Neural cell (in vitro differentiated cells): Measurements from ENCODE around the gene RFX2. TPM values are rescaled to one million over a fixed set of nuclear protein-coding genes. Genes with fewer than 3 reads are reported as not detected.

Experiments
- H2AFZ ChIP-seq: fragments of 200-600, 300-800 bp; sonication (generic), shearing (Covaris generic); 2 replicates; pipeline ENCODE4 v1.6.0; 2014; ENCODE audit warnings: low read depth, mild to moderate bottlenecking, antibody characterized with exemption, low read length, moderate library complexity
- H3F3A ChIP-seq: fragments of 200-600 bp; shearing (Covaris generic); 2 replicates; pipeline ENCODE4 v1.6.1; 2016; ENCODE audit warnings: mild to moderate bottlenecking, moderate library complexity, mixed read lengths, antibody characterized with exemption, low read length; ENCODE audit not compliant: insufficient read depth, poor library complexity, severe bottlenecking
- H3K27ac ChIP-seq: fragments of 200-600, 300-800 bp; sonication (generic), shearing (Covaris generic); 2 replicates; pipeline ENCODE4 v1.5.1; 2014; ENCODE audit warnings: mild to moderate bottlenecking, low read length, moderate library complexity
- H3K27me3 ChIP-seq: fragments of 300-800, 200-600 bp; sonication (generic), shearing (Covaris generic); 2 replicates; pipeline ENCODE4 v1.6.0; 2014; ENCODE audit warnings: mild to moderate bottlenecking, low read depth, low read length, moderate library complexity; ENCODE audit not compliant: insufficient read depth
- H3K36me3 ChIP-seq: fragments of 300-800, 200-600 bp; sonication (generic), shearing (Covaris generic); 2 replicates; pipeline ENCODE4 v1.5.1; 2014; ENCODE audit warnings: mild to moderate bottlenecking, antibody characterized with exemption, low read length, moderate library complexity; ENCODE audit not compliant: insufficient read depth
- H3K4me2 ChIP-seq: fragments of 300-800, 200-600 bp; sonication (generic), shearing (Covaris generic); 2 replicates; pipeline ENCODE4 v1.6.0; 2014; ENCODE audit warnings: mild to moderate bottlenecking, low read length
- H3K4me3 ChIP-seq: fragments of 300-800, 200-600 bp; sonication (generic), shearing (Covaris generic); 2 replicates; pipeline ENCODE4 v1.5.1; 2014; ENCODE audit warnings: mild to moderate bottlenecking, low read length, moderate library complexity
- H3K79me2 ChIP-seq: fragments of 200-600 bp; shearing (Covaris generic); replicated peaks from 2 replicates; pipeline ENCODE4 v1.6.0; 2014; ENCODE audit warnings: mild to moderate bottlenecking, low read length, moderate library complexity; ENCODE audit not compliant: insufficient read depth
- H3K9ac ChIP-seq: fragments of 300-800, 200-600 bp; sonication (generic), shearing (Covaris generic); 2 replicates; pipeline ENCODE4 v1.6.1; 2016; ENCODE audit warnings: mild to moderate bottlenecking, low read length, mixed read lengths
- H3K9me2 ChIP-seq: fragments of 200-600 bp; shearing (Covaris generic); 2 replicates; pipeline ENCODE4 v1.6.1; 2016; ENCODE audit warnings: mild to moderate bottlenecking, low read length, mixed read lengths; ENCODE audit not compliant: insufficient read depth
- H3K9me3 ChIP-seq: fragments of 200-600, 300-800 bp; sonication (generic), shearing (Covaris generic); 2 replicates; pipeline ENCODE4 v1.6.1; 2016; ENCODE audit warnings: mild to moderate bottlenecking, mixed run types, low read length, moderate library complexity, mixed read lengths
- H4K20me1 ChIP-seq: fragments of 200-600 bp; shearing (Covaris generic); 2 replicates; pipeline ENCODE4 v1.6.1; 2016; ENCODE audit warnings: mild to moderate bottlenecking, mixed run types; ENCODE audit not compliant: insufficient read depth
- EP300 ChIP-seq: fragments of 450-650 bp; conservative IDR thresholded peaks from 2 replicates; pipeline ENCODE4 v1.6.1; 2014; ENCODE audit warnings: antibody characterized with exemption, mild to moderate bottlenecking, moderate library complexity; ENCODE audit not compliant: poor library complexity, severe bottlenecking
- EZH2 ChIP-seq: fragments of 200-600, 300-800 bp; shearing (Covaris generic), sonication (generic); IDR thresholded peaks from 2 replicates; pipeline ENCODE4 v1.6.1; 2014; ENCODE audit warnings: antibody characterized with exemption, low read length, borderline replicate concordance, mild to moderate bottlenecking; ENCODE audit not compliant: insufficient read depth, poor library complexity, severe bottlenecking
- MXI1 ChIP-seq: fragments of 450-650 bp; conservative IDR thresholded peaks from 2 replicates; pipeline ENCODE4 v1.6.1; 2014; ENCODE audit warnings: antibody characterized with exemption, mild to moderate bottlenecking; ENCODE audit not compliant: poor library complexity, severe bottlenecking
- POLR2AphosphoS5 ChIP-seq: IDR thresholded peaks from 2 replicates; pipeline ENCODE4 v1.6.1; 2012
- RAD21 ChIP-seq: fragments of 450-650 bp; conservative IDR thresholded peaks from 2 replicates; pipeline ENCODE4 v1.6.1; 2014; ENCODE audit warnings: antibody characterized with exemption, mild to moderate bottlenecking, moderate library complexity
- REST ChIP-seq: IDR thresholded peaks from 2 replicates; pipeline ENCODE4 v1.6.1; 2012; ENCODE audit warnings: borderline replicate concordance
- SMC3 ChIP-seq: fragments of 450-650 bp; conservative IDR thresholded peaks from 2 replicates; pipeline ENCODE4 v1.6.1; 2014; ENCODE audit warnings: antibody characterized with exemption, mild to moderate bottlenecking, moderate library complexity; ENCODE audit not compliant: poor library complexity
- TAF1 ChIP-seq: IDR thresholded peaks from 2 replicates; pipeline ENCODE4 v1.6.1; 2012; ENCODE audit warnings: low read depth
- polyA plus RNA-seq: library from polyadenylated mRNA; depleted of rRNA; stranded (reverse); fragments of >200 nt; gene quantifications from 2 replicates; pipeline ENCODE4 v1.2.3, GENCODE V29; 2014
- TF ChIP-seq, protein P1 (sequence below): fragments of 450-650 bp; IDR thresholded peaks from 2 replicates; pipeline ENCODE4 v1.5.1; 2014; ENCODE audit warnings: antibody characterized with exemption, mild to moderate bottlenecking, moderate library complexity; ENCODE audit not compliant: poor library complexity, severe bottlenecking

The RFX2 gene
- polyA plus RNA-seq, 1 donor from 2014 or later: 0.69 TPM

- no peak overlapping the region for H3K4me2 ChIP-seq
- no peak overlapping the region for H3K9ac ChIP-seq
- H3F3A ChIP-seq: no peaks in the 10 kb centered on the region
- no peaks in the 10 kb centered on the region for H3K9me3 ChIP-seq
- no peak for TF ChIP-seq TAF1
- no peak for TF ChIP-seq EZH2
- TF ChIP-seq, protein P1, sequence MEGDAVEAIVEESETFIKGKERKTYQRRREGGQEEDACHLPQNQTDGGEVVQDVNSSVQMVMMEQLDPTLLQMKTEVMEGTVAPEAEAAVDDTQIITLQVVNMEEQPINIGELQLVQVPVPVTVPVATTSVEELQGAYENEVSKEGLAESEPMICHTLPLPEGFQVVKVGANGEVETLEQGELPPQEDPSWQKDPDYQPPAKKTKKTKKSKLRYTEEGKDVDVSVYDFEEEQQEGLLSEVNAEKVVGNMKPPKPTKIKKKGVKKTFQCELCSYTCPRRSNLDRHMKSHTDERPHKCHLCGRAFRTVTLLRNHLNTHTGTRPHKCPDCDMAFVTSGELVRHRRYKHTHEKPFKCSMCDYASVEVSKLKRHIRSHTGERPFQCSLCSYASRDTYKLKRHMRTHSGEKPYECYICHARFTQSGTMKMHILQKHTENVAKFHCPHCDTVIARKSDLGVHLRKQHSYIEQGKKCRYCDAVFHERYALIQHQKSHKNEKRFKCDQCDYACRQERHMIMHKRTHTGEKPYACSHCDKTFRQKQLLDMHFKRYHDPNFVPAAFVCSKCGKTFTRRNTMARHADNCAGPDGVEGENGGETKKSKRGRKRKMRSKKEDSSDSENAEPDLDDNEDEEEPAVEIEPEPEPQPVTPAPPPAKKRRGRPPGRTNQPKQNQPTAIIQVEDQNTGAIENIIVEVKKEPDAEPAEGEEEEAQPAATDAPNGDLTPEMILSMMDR: no peak
- TF ChIP-seq EP300: no peak
- no peak for TF ChIP-seq SMC3
- no peak overlapping the region for H2AFZ ChIP-seq
- no peaks in the 10 kb centered on the region for H3K79me2 ChIP-seq
- H4K20me1 ChIP-seq: no peaks in the 10 kb centered on the region
- H3K27me3 ChIP-seq: no peaks in the 10 kb centered on the region
- H3K36me3 ChIP-seq: no peaks in the 10 kb centered on the region
- H3K9me2 ChIP-seq: no peaks in the 10 kb centered on the region
- H3K27ac ChIP-seq: no peak overlapping the region
- no peak overlapping the region for H3K4me3 ChIP-seq
These were observed 120.0 kb downstream of the RFX2 start for GRCh38 chr19:5990289-5990797.

GRCh38 chr19:5989388-5990074 lies 120.8 kb downstream of the RFX2 start:
- H3K4me2 ChIP-seq: no peak overlapping the region
- no peaks in the 10 kb centered on the region for H3K79me2 ChIP-seq
- H3K36me3 ChIP-seq: no peaks in the 10 kb centered on the region
- H3K9ac ChIP-seq: no peak overlapping the region
- no peaks in the 10 kb centered on the region for H3K27me3 ChIP-seq
- no peaks in the 10 kb centered on the region for H3F3A ChIP-seq
- H3K9me2 ChIP-seq: no peaks in the 10 kb centered on the region
- H3K9me3 ChIP-seq: no peaks in the 10 kb centered on the region
- H4K20me1 ChIP-seq: no peaks in the 10 kb centered on the region
- no peak overlapping the region for H3K4me3 ChIP-seq
- no peak overlapping the region for H2AFZ ChIP-seq
- no peak overlapping the region for H3K27ac ChIP-seq
- TF ChIP-seq POLR2AphosphoS5 (no peak), REST (no peak), EZH2 (no peak), MXI1 (no peak), TAF1 (no peak), RAD21 (no peak)
